B cell (primary cell): Measurements from ENCODE around the gene OR3A3. TPM values are rescaled to one million over a fixed set of nuclear protein-coding genes. Genes with fewer than 3 reads are reported as not detected.

Experiments
- ATAC-seq: fragments of 200-7000 bp; cut with Tn5 transposase; one replicate; pipeline ENCODE4 v1.10.0; 2021; ENCODE audit warnings: low read depth, mild to moderate bottlenecking, moderate number of reproducible peaks, moderate library complexity
- CTCF ChIA-PET: fragments of 350-600 bp; sonication (Branson Sonifier 250); formaldehyde crosslinking; loops from one replicate; lab custom pipeline; 2021; ENCODE audit warnings: antibody characterized with exemption, inconsistent platforms; lab: Charles Lee
- POLR2A ChIA-PET: fragments of 350-600 bp; sonication (Branson Sonifier 250); formaldehyde crosslinking; loops from one replicate; lab custom pipeline; 2021; ENCODE audit warnings: antibody characterized with exemption; lab: Charles Lee
- DNase-seq: peaks from one replicate; pipeline ENCODE4 v3.0.0; 2013
- H2AFZ ChIP-seq: 2 replicates; pipeline ENCODE4 v1.6.1; 2012; ENCODE audit warnings: mild to moderate bottlenecking, low read depth, low read length; ENCODE audit not compliant: insufficient read depth, poor library complexity, severe bottlenecking
- H3K27ac ChIP-seq, 2 donors: 1 replicate in 1 of 2; 2 replicates in 1 of 2; pipeline ENCODE4 v1.5.1; 2012 to 2013; ENCODE audit warnings: low read length in 2 of 2, mild to moderate bottlenecking in 2 of 2, moderate library complexity in 1 of 2
- H3K27me3 ChIP-seq, 4 experiments: fragments of 200-600 bp in 1 of 4; sonication (generic) in 1 of 4; replicated peaks in 1 of 4; 1 replicate in 2 of 4; 2 replicates in 2 of 4; pipeline versions ENCODE4 v1.6.1 to v1.7.0; 2013 to 2016; ENCODE audit warnings: low read length in 3 of 4, mild to moderate bottlenecking in 2 of 4, mixed read lengths in 1 of 4, moderate library complexity in 1 of 4; ENCODE audit not compliant: insufficient read depth in 4 of 4, control insufficient read depth in 3 of 4; ENCODE audit errors: control extremely low read depth in 1 of 4
- H3K36me3 ChIP-seq, 2 experiments: replicated peaks in 1 of 2; 1 replicate in 1 of 2; 2 replicates in 1 of 2; pipeline versions ENCODE4 v1.6.1 to v1.7.1; 2013; ENCODE audit warnings: low read length in 1 of 2; ENCODE audit not compliant: insufficient read depth in 2 of 2, control insufficient read depth in 1 of 2; ENCODE audit errors: control extremely low read depth in 1 of 2, extremely low read depth in 1 of 2
- H3K4me1 ChIP-seq, 2 donors: fragments of 200-600 bp in 1 of 2; sonication (generic) in 1 of 2; 1 replicate in 1 of 2; 2 replicates in 1 of 2; pipeline versions ENCODE4 v1.5.1 to v1.6.1; 2013 to 2017; ENCODE audit warnings: low read length in 2 of 2; ENCODE audit not compliant: control insufficient read depth in 2 of 2, insufficient read depth in 2 of 2
- H3K4me2 ChIP-seq: replicated peaks from 2 replicates; pipeline ENCODE3; 2012; ENCODE audit warnings: mild to moderate bottlenecking, low read depth, low read length; ENCODE audit not compliant: poor library complexity, severe bottlenecking
- H3K4me3 ChIP-seq, 5 experiments: fragments of 200-600 bp in 1 of 5; sonication (generic) in 1 of 5; 1 replicate in 3 of 5; 2 replicates in 2 of 5; pipeline versions ENCODE4 v1.5.1 to v1.7.0; 2011 to 2016; ENCODE audit warnings: low read length in 4 of 5, mild to moderate bottlenecking in 4 of 5, low read depth in 2 of 5, control low read depth in 1 of 5, moderate library complexity in 1 of 5; ENCODE audit not compliant: insufficient read depth in 1 of 5; ENCODE audit errors: control extremely low read depth in 1 of 5, extremely low read depth in 1 of 5
- H3K79me2 ChIP-seq: fragments of 200-600 bp; sonication (generic); one replicate; pipeline ENCODE4 v1.6.0; 2016; ENCODE audit warnings: low read length; ENCODE audit not compliant: control insufficient read depth, insufficient read depth
- H3K9ac ChIP-seq: fragments of 200-600 bp; sonication (generic); 2 replicates; pipeline ENCODE4 v1.6.1; 2017; ENCODE audit warnings: mild to moderate bottlenecking, low read length, moderate library complexity
- H3K9me3 ChIP-seq, 3 donors: one replicate each; pipeline versions ENCODE4 v1.6.1 to v1.7.1; 2013; ENCODE audit warnings: low read length in 2 of 3; ENCODE audit not compliant: control insufficient read depth in 2 of 3, insufficient read depth in 1 of 3; ENCODE audit errors: control extremely low read depth in 1 of 3
- H4K20me1 ChIP-seq: 2 replicates; pipeline ENCODE4 v1.6.0; 2012; ENCODE audit warnings: mild to moderate bottlenecking, low read length; ENCODE audit not compliant: insufficient read depth, control insufficient read depth, poor library complexity, severe bottlenecking
- H3K27ac Mint-ChIP-seq: one replicate; pipeline ENCODE4 v1.8.0; 2021; ENCODE audit warnings: mixed read lengths
- H3K27me3 Mint-ChIP-seq: one replicate; pipeline ENCODE4 v1.8.0; 2021; ENCODE audit warnings: mixed read lengths
- H3K4me1 Mint-ChIP-seq: one replicate; pipeline ENCODE4 v1.8.0; 2021; ENCODE audit warnings: mixed read lengths
- H3K4me3 Mint-ChIP-seq: one replicate; pipeline ENCODE4 v1.8.0; 2021; ENCODE audit warnings: mixed read lengths
- H3K9me3 Mint-ChIP-seq: one replicate; pipeline ENCODE4 v1.8.0; 2022; ENCODE audit warnings: mixed read lengths; ENCODE audit not compliant: insufficient read depth
- EZH2 ChIP-seq: IDR thresholded peaks from 2 replicates; pipeline ENCODE4 v1.6.1; 2012; ENCODE audit warnings: borderline replicate concordance, low read depth, mild to moderate bottlenecking, moderate library complexity, low read length; ENCODE audit not compliant: insufficient read depth, poor library complexity, severe bottlenecking
- WGBS: methylation state at CpG from one replicate; pipeline ENCODE4 v1.1.5; 2013; ENCODE audit warnings: missing lambda C conversion rate; ENCODE audit not compliant: insufficient coverage; 5-methylcytosine and 5-hydroxymethylcytosine counted together
- intact Hi-C: fragments of 100-400 bp; cut with micrococcal nuclease; formaldehyde crosslinking; loops from one replicate; pipeline ENCODE4 v1.10.0; 2022
- polyA plus RNA-seq: library from polyadenylated mRNA; depleted of rRNA; stranded (reverse); fragments of >200 nt; gene quantifications from 2 replicates; pipeline ENCODE4 v1.2.3, GENCODE V29; 2012
- total RNA-seq, 2 donors: library from RNA; stranded (reverse); fragments of 120-200 nt in 1 of 2; gene quantifications; 1 replicate in 1 of 2; 2 replicates in 1 of 2; pipeline versions ENCODE4 v1.2.3 to v1.2.4, GENCODE V29; 2013 to 2022
- TF ChIP-seq, protein P1 (sequence below): fragments of 200-600 bp; IDR thresholded peaks from one replicate; pipeline ENCODE4 v1.8.0; 2022; ENCODE audit warnings: antibody characterized with exemption, mild to moderate bottlenecking

OR3A3 gene
- total and polyA plus RNA-seq, 2 donors (not counting 1 experiment from before 2014, with no cell fraction given), result not detected

DNA sequence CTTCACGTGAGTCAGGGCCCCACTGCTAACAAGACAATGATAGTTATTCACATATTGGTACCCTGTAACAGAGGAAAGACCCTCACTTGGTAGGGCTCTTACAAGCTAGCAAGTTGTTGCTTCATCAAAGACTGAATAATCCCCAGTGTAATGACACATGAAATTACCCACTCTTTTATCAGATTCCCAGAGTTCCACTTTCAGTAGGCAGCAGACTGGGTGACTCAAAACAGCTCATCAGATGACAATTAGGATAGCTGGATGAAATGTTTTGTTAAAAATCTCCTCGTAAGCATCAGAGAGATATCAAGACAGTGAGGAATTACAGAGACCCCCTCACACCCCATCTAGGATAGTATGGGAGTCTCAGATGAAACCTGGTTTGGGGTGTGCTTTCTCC, 29.3 kb downstream of the OR3A3 start:
- intact Hi-C loops, result no loop called here

GRCh38 chr17:3447625-3448024, 36.5 kb downstream of the OR3A3 start:
- Histone ChIP-seq H3K4me3 (no peak overlapping the region), H3K36me3 (no peaks in the 10 kb centered on the region), H3K4me2 (no peak overlapping the region), H3K27me3 (peaks cover 0 to 15% (median 2%) of the 10 kb centered on the region in 4 experiments), H3K4me1 (no peaks in the 10 kb centered on the region), H3K27ac (no peak overlapping the region), H3K79me2 (no peaks in the 10 kb centered on the region), H3K9me3 (no peaks in the 10 kb centered on the region), H3K9ac (no peak overlapping the region), H2AFZ (no peak overlapping the region), H4K20me1 (no peaks in the 10 kb centered on the region)
- intact Hi-C loops, result no loop called here
- ATAC-seq (no peak), DNase-seq (peak; percentile 12)
- H3K4me1 Mint-ChIP-seq, result no peaks in the 10 kb centered on the region
- TF ChIP-seq EZH2, result no peak
- TF ChIP-seq, protein P1, sequence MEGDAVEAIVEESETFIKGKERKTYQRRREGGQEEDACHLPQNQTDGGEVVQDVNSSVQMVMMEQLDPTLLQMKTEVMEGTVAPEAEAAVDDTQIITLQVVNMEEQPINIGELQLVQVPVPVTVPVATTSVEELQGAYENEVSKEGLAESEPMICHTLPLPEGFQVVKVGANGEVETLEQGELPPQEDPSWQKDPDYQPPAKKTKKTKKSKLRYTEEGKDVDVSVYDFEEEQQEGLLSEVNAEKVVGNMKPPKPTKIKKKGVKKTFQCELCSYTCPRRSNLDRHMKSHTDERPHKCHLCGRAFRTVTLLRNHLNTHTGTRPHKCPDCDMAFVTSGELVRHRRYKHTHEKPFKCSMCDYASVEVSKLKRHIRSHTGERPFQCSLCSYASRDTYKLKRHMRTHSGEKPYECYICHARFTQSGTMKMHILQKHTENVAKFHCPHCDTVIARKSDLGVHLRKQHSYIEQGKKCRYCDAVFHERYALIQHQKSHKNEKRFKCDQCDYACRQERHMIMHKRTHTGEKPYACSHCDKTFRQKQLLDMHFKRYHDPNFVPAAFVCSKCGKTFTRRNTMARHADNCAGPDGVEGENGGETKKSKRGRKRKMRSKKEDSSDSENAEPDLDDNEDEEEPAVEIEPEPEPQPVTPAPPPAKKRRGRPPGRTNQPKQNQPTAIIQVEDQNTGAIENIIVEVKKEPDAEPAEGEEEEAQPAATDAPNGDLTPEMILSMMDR, result no peak
- no peaks in the 10 kb centered on the region for H3K9me3 Mint-ChIP-seq
- WGBS, result 0% methylated on average over 1 of the region's 2 CpGs
- H3K27me3 Mint-ChIP-seq, result peaks cover 13% of the 10 kb centered on the region
- no peak overlapping the region for H3K4me3 Mint-ChIP-seq
- no peak overlapping the region for H3K27ac Mint-ChIP-seq
- ChIA-PET POLR2A (no interaction called here), CTCF (no interaction called here)

More for the DNA sequence above, 29.3 kb downstream of the OR3A3 start:
- Histone ChIP-seq H2AFZ (no peak overlapping the region), H3K79me2 (no peaks in the 10 kb centered on the region), H3K9ac (no peak overlapping the region), H3K36me3 (no peaks in the 10 kb centered on the region), H3K27ac (no peak overlapping the region), H3K9me3 (no peaks in the 10 kb centered on the region), H3K4me3 (no peak overlapping the region), H3K4me1 (no peaks in the 10 kb centered on the region), H3K27me3 (peaks cover 0 to 19% (median 7%) of the 10 kb centered on the region in 4 experiments), H3K4me2 (no peak overlapping the region), H4K20me1 (no peaks in the 10 kb centered on the region)
- CTCF ChIA-PET, result no interaction called here
- no peak for ATAC-seq
- H3K27ac Mint-ChIP-seq, result no peak overlapping the region
- POLR2A ChIA-PET, result no interaction called here
- no peaks in the 10 kb centered on the region for H3K4me1 Mint-ChIP-seq
- TF ChIP-seq EZH2, result no peak
- TF ChIP-seq, protein P1, result no peak
- DNase-seq, result no peak
- peaks cover 33% of the 10 kb centered on the region for H3K27me3 Mint-ChIP-seq
- 100% methylated on average over 1 of the region's 2 CpGs for WGBS
- H3K9me3 Mint-ChIP-seq, result no peaks in the 10 kb centered on the region
- no peak overlapping the region for H3K4me3 Mint-ChIP-seq
